Ammon's horn (tissue), 1 donor: Measurements from ENCODE around the gene NHSL2.

Source experiments
- DNase-seq: peaks from one replicate; pipeline ENCODE4 v3.0.0-alpha.2; 2016; ENCODE audit warnings: low spot score

Gene NHSL2

GRCh38 chrX:71990518-71990917, 79.9 kb downstream of the NHSL2 start:
- DNase-seq: no peak

- no peak for DNase-seq
Observed at GRCh38 chrX:71991164-71991563, 80.5 kb downstream of the NHSL2 start.

GRCh38 chrX:71992711-71993110, 82.1 kb downstream of the NHSL2 start:
- DNase-seq: no peak

- DNase-seq: no peak
Observed at GRCh38 chrX:71993371-71993770, 82.7 kb downstream of the NHSL2 start.

- no peak for DNase-seq
Observed at GRCh38 chrX:71994601-71995000, 84.0 kb downstream of the NHSL2 start.

GRCh38 chrX:71995122-71995521, 84.5 kb downstream of the NHSL2 start:
- no peak for DNase-seq

- no peak for DNase-seq
Observed at GRCh38 chrX:71996136-71996535, 85.5 kb downstream of the NHSL2 start.

GRCh38 chrX:71996826-71997225, 86.2 kb downstream of the NHSL2 start:
- no peak for DNase-seq

- no peak for DNase-seq
Observed at GRCh38 chrX:71997320-71997719, 86.7 kb downstream of the NHSL2 start.

- DNase-seq: peak; percentile 13
Observed at GRCh38 chrX:71998836-71999509, 88.3 kb downstream of the NHSL2 start.

- DNase-seq: no peak
Observed at GRCh38 chrX:71999535-71999934, 88.9 kb downstream of the NHSL2 start.

- DNase-seq: no peak
Observed at GRCh38 chrX:72001471-72001870, 90.8 kb downstream of the NHSL2 start.

GRCh38 chrX:72001906-72002305, 91.3 kb downstream of the NHSL2 start:
- DNase-seq: no peak

- DNase-seq: peak; percentile 7
Observed at GRCh38 chrX:72002875-72003274, 92.2 kb downstream of the NHSL2 start.

GRCh38 chrX:72003811-72004750, 93.4 kb downstream of the NHSL2 start:
- DNase-seq: no peak

- no peak for DNase-seq
Observed at GRCh38 chrX:72005046-72005445, 94.4 kb downstream of the NHSL2 start.

GRCh38 chrX:72006461-72006860, 95.8 kb downstream of the NHSL2 start:
- no peak for DNase-seq

- no peak for DNase-seq
Observed at GRCh38 chrX:72009731-72010130, 99.1 kb downstream of the NHSL2 start.

- DNase-seq: no peak
Observed at GRCh38 chrX:72011734-72012133, 101.1 kb downstream of the NHSL2 start.

- DNase-seq: no peak
Observed at GRCh38 chrX:72015383-72015782, 104.7 kb downstream of the NHSL2 start.

GRCh38 chrX:72016881-72017783, 106.5 kb downstream of the NHSL2 start:
- no peak for DNase-seq
